ENCODE results near the gene LTO1. TPM values are rescaled to one million over a fixed set of nuclear protein-coding genes. Genes with fewer than 3 reads are reported as not detected.

LTO1 gene
- total and polyA plus RNA-seq, 2 of the 13 experiments (the other 11 are each of a cell fraction or from before 2014, with no cell fraction given): 11.8 to 15.0 TPM

DNA sequence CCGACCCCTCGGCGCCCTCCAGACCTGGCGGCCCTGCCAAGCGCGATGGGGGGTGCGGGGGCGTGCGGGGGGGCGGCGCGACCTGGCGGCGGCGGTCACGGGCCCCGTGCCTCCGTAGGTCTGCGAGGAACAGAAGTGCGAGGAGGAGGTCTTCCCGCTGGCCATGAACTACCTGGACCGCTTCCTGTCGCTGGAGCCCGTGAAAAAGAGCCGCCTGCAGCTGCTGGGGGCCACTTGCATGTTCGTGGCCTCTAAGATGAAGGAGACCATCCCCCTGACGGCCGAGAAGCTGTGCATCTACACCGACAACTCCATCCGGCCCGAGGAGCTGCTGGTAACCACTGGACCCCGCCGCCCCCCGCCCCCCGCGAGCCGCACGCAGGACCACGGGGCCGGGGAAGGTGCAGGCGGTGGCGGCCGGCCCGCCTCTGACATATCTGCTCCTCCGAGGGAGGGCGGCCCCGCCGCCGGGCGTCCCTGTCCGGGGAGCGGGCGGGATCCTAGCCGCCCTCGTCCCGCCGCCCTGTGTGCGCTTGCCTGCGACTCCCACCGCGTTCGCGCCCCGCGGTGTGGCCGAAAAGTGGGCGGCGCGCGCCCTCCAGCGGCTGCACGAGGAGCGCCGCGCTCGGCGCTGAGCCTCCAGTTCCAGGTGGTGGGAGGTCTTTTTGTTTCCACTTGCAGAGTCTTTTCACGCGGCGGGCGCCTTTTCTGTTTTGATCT lies 32.1 kb downstream of the LTO1 start (continued):
- TF ChIP-seq GFI1 (CRISPR knock-in tag; IDR thresholded peaks at IDR 0.05; ENCODE audit: borderline replicate concordance) (0 out of 2 replicates have a peak, but pooled peaks have one; percentile 34), ZNF616 (CRISPR knock-in tag; IDR thresholded peaks at IDR 0.05; ENCODE audit: low read depth) (no peak), ZBTB7B (CRISPR knock-in tag; IDR thresholded peaks at IDR 0.05) (peak; percentile 73; the same call in 1 of the 2 replicates), ZNF20 (CRISPR knock-in tag; IDR thresholded peaks at IDR 0.05) (no peak), HNRNPLL (IDR thresholded peaks at IDR 0.05; ENCODE audit: low read depth, low read length, poor library complexity, severe bottlenecking) (no peak), YY1 (IDR thresholded peaks at IDR 0.05; ENCODE audit: insufficient read depth, insufficient replicate concordance, low read depth, low read length) (peak; percentile 62), MYC (CRISPR knock-in tag; IDR thresholded peaks at IDR 0.05; ENCODE audit: borderline replicate concordance) (peak; percentile 50; the same call in 1 of the 2 replicates), ARHGAP35 (CRISPR knock-in tag; IDR thresholded peaks at IDR 0.05; ENCODE audit: borderline replicate concordance) (peak; percentile 8; the same call in 1 of the 2 replicates), ZNF709 (CRISPR knock-in tag; IDR thresholded peaks at IDR 0.05) (0 out of 2 replicates have a peak, but pooled peaks have one; percentile 13), ZNF121 (CRISPR knock-in tag; IDR thresholded peaks at IDR 0.05) (0 out of 2 replicates have a peak, but pooled peaks have one; percentile 17), MED1 (CRISPR knock-in tag; IDR thresholded peaks at IDR 0.05) (peak; percentile 23; the same call in 1 of the 2 replicates), THAP11 (CRISPR knock-in tag; IDR thresholded peaks at IDR 0.05) (0 out of 2 replicates have a peak, but pooled peaks have one; percentile 32)
- TF ChIP-seq, protein P1, sequence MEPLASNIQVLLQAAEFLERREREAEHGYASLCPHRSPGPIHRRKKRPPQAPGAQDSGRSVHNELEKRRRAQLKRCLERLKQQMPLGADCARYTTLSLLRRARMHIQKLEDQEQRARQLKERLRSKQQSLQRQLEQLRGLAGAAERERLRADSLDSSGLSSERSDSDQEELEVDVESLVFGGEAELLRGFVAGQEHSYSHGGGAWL (CRISPR knock-in tag; IDR thresholded peaks at IDR 0.05): 0 out of 2 replicates have a peak, but pooled peaks have one; percentile 20
- TF ChIP-seq, protein P2, sequence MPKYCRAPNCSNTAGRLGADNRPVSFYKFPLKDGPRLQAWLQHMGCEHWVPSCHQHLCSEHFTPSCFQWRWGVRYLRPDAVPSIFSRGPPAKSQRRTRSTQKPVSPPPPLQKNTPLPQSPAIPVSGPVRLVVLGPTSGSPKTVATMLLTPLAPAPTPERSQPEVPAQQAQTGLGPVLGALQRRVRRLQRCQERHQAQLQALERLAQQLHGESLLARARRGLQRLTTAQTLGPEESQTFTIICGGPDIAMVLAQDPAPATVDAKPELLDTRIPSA (CRISPR knock-in tag; IDR thresholded peaks at IDR 0.05; ENCODE audit: borderline replicate concordance): 0 out of 2 replicates have a peak, but pooled peaks have one; percentile 23
- TF ChIP-seq, protein P3, sequence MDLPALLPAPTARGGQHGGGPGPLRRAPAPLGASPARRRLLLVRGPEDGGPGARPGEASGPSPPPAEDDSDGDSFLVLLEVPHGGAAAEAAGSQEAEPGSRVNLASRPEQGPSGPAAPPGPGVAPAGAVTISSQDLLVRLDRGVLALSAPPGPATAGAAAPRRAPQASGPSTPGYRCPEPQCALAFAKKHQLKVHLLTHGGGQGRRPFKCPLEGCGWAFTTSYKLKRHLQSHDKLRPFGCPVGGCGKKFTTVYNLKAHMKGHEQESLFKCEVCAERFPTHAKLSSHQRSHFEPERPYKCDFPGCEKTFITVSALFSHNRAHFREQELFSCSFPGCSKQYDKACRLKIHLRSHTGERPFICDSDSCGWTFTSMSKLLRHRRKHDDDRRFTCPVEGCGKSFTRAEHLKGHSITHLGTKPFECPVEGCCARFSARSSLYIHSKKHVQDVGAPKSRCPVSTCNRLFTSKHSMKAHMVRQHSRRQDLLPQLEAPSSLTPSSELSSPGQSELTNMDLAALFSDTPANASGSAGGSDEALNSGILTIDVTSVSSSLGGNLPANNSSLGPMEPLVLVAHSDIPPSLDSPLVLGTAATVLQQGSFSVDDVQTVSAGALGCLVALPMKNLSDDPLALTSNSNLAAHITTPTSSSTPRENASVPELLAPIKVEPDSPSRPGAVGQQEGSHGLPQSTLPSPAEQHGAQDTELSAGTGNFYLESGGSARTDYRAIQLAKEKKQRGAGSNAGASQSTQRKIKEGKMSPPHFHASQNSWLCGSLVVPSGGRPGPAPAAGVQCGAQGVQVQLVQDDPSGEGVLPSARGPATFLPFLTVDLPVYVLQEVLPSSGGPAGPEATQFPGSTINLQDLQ (CRISPR knock-in tag; IDR thresholded peaks at IDR 0.05): no peak
- TF ChIP-seq, protein P4, sequence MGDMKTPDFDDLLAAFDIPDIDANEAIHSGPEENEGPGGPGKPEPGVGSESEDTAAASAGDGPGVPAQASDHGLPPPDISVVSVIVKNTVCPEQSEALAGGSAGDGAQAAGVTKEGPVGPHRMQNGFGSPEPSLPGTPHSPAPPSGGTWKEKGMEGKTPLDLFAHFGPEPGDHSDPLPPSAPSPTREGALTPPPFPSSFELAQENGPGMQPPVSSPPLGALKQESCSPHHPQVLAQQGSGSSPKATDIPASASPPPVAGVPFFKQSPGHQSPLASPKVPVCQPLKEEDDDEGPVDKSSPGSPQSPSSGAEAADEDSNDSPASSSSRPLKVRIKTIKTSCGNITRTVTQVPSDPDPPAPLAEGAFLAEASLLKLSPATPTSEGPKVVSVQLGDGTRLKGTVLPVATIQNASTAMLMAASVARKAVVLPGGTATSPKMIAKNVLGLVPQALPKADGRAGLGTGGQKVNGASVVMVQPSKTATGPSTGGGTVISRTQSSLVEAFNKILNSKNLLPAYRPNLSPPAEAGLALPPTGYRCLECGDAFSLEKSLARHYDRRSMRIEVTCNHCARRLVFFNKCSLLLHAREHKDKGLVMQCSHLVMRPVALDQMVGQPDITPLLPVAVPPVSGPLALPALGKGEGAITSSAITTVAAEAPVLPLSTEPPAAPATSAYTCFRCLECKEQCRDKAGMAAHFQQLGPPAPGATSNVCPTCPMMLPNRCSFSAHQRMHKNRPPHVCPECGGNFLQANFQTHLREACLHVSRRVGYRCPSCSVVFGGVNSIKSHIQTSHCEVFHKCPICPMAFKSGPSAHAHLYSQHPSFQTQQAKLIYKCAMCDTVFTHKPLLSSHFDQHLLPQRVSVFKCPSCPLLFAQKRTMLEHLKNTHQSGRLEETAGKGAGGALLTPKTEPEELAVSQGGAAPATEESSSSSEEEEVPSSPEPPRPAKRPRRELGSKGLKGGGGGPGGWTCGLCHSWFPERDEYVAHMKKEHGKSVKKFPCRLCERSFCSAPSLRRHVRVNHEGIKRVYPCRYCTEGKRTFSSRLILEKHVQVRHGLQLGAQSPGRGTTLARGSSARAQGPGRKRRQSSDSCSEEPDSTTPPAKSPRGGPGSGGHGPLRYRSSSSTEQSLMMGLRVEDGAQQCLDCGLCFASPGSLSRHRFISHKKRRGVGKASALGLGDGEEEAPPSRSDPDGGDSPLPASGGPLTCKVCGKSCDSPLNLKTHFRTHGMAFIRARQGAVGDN (CRISPR knock-in tag; IDR thresholded peaks at IDR 0.05): peak; percentile 62
- TF ChIP-seq, protein P5, sequence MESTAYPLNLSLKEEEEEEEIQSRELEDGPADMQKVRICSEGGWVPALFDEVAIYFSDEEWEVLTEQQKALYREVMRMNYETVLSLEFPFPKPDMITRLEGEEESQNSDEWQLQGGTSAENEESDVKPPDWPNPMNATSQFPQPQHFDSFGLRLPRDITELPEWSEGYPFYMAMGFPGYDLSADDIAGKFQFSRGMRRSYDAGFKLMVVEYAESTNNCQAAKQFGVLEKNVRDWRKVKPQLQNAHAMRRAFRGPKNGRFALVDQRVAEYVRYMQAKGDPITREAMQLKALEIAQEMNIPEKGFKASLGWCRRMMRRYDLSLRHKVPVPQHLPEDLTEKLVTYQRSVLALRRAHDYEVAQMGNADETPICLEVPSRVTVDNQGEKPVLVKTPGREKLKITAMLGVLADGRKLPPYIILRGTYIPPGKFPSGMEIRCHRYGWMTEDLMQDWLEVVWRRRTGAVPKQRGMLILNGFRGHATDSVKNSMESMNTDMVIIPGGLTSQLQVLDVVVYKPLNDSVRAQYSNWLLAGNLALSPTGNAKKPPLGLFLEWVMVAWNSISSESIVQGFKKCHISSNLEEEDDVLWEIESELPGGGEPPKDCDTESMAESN (CRISPR knock-in tag; conservative IDR thresholded peaks at IDR 0.05): peak; percentile 80; the same call in 1 of the 2 replicates

Data from HepG2 (cell line).